GM19372 (cell line): ENCODE results near the gene PHF21A.

ENCODE experiments used
- ATAC-seq: cut with Tn5 transposase; IDR thresholded peaks from one replicate; pipeline ENCODE4 v1.9.1; 2021; ENCODE audit warnings: mild to moderate bottlenecking, low read depth, moderate library complexity; ENCODE audit not compliant: unreplicated experiment

Gene PHF21A

DNA sequence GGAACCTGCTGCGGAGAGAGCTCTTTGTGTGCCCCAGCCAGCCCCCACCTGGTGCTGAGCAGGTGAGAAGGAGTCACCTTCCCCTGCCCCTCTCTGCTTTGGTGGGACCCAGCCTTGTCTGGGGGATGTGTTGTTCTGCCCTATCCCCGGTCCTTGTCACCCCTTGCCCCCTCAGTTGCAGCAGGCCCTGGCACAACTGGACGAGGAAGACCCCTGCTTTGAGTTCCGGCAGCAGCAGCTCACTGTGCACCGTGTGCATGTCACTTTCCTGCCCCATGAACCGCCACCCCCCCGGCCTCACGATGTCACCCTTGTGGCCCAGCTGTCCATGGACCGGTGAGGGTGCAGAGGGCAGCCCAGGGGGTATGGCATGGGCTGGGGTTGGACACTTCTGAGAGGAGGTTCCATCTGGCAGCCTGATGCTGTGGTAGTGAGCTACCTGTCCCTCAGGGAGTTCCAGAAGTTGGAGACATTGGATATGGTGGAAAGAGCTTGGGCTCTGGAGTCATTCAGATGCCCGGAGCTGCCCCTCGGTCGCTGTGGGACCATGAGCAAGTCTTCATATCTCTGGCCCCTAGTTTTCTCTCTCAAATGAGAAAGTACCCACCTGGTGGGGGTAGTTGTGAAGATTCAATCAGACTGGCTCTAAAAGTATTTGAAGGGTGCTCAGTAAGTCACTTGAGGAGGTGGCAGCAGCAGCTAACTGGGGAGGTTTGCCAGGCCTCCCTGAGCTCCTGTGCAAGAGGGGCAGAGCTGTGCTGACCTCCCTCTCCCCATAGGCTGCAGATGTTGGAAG lies 194.5 kb downstream of the PHF21A start:
- ATAC-seq: no peak

GRCh38 chr11:45926001-45926401 lies 195.3 kb downstream of the PHF21A start:
- no peak for ATAC-seq

- ATAC-seq: no peak
These were observed 195.7 kb downstream of the PHF21A start for GRCh38 chr11:45925550-45925949.

GRCh38 chr11:45924927-45925326 lies 196.3 kb downstream of the PHF21A start:
- ATAC-seq: no peak

DNA sequence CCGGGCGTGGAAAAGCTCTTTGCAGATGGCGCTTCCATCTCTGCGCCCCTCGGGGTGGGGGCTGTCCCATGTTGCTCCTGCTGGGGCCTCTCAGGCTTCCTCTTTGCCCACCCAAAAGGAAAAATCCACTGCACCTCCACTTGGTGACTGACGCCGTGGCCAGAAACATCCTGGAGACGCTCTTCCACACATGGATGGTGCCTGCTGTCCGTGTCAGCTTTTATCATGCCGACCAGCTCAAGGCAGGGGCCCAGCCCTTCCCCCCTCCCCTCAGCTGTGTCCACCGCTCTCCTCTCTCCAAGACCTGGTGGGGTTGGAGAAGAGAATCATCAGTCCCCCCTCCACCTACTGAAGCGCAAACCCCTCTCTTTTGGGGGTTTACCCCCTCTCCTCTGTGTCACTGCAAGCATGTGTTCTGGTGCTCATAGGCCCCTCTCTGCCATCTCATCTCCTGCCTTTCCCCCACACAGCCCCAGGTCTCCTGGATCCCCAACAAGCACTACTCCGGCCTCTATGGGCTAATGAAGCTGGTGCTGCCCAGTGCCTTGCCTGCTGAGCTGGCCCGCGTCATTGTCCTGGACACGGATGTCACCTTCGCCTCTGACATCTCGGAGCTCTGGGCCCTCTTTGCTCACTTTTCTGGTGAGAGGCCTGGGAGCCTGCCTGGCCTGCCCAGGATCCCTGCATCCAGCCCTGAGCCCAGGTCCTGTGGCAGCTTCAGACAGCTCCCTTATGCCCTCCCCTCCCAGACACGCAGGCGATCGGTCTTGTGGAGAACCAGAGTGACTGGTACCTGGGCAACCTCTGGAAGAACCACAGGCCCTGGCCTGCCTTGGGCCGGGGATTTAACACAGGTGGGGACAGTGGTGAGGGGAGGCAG lies 197.0 kb downstream of the PHF21A start:
- ATAC-seq: no peak

GRCh38 chr11:45922425-45923082 lies 198.7 kb downstream of the PHF21A start, which contains the start of gene LARGE2:
Gene LARGE2 (plus strand): TSS chr11:45922656. CDS start chr11:45922883, 227 bp downstream.
- no peak for ATAC-seq

DNA sequence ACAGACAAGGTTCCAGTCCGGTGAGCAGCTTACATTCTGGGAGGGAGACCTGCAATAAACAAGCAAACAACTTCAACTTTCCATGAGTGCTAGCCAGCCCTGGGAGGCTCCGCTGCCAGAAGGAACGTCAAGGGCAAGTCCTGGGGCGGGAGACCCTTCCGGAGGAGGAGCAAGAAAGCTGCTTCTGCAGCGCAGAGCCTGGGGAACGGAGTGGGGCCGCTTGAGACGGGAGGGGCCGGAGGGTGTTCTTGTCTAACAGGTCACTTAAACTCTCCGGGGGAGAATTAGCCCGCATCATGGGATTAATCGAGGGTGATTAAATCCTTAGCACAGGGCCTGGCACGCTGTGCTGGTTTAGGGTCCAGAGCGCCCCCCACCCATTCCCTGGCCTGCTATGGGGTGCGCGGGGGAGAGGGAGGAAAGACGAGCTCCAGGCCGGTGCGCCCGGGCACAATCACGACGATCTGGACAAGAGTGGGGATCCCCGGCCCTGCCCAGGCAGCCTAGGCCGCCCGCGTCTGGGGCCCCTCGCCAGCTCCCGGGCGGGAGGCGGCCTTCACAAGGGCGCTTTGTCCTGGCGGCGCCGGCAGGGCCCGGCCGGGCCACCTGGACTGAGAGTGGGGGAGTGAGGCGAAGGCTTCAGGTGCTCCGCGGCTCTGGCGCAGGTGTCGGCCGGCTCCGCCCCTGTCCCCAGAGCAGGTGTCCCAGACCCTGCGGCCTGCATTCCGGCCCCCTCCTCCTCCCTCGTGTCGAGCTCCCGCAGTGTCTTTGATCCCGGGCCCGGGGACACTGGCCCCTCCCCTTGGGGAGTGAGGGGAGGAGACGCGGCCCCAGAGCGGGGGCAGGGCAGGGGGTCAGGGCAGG lies 199.5 kb downstream of the PHF21A start:
- no peak for ATAC-seq

- ATAC-seq: no peak
These were observed 200.4 kb downstream of the PHF21A start for GRCh38 chr11:45920531-45921477.

GRCh38 chr11:45919806-45920530 lies 201.3 kb downstream of the PHF21A start:
- no peak for ATAC-seq

- ATAC-seq: no peak
These were observed 202.1 kb downstream of the PHF21A start for GRCh38 chr11:45918962-45919675.

DNA sequence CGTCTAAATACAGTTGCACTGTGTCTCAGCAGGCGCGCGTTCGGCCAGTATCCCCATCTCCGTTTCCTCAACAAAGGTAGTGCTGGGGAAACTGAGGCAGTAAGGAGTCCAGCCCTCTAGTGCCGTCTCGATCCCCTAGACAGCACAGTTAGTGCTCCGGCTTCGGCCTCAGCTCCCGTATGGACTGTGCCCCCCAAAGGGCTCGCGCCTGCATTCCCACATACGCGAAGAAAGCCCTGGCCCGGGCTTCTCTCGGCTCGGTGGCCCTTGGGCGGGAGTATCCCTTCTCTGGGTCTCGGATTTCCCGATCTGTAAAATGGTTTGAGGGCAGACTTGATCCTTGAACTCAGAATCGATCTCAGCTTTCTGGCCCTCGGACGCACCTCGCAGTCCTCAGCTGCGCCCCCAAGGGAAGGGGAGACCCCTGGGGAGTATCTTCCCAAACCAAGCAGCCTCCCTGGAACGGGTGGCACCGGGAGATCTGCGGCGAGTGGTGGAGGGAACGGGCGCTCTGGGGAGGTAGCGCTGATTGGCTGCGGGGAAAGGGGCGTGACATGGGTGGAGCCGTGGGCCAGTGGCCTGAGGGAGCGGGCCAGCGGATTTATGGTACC lies 202.8 kb downstream of the PHF21A start:
- ATAC-seq: peak; percentile 44

GRCh38 chr11:45917623-45918330 lies 203.5 kb downstream of the PHF21A start, which contains the start of gene PEX16:
Gene PEX16 (minus strand): TSS chr11:45917877. CDS start chr11:45917811, 66 bp downstream.
- ATAC-seq: peak; percentile 84

GRCh38 chr11:45917286-45917622 lies 204.0 kb downstream of the PHF21A start:
- no peak for ATAC-seq

GRCh38 chr11:45915446-45915845 lies 205.8 kb downstream of the PHF21A start:
- ATAC-seq: no peak

DNA sequence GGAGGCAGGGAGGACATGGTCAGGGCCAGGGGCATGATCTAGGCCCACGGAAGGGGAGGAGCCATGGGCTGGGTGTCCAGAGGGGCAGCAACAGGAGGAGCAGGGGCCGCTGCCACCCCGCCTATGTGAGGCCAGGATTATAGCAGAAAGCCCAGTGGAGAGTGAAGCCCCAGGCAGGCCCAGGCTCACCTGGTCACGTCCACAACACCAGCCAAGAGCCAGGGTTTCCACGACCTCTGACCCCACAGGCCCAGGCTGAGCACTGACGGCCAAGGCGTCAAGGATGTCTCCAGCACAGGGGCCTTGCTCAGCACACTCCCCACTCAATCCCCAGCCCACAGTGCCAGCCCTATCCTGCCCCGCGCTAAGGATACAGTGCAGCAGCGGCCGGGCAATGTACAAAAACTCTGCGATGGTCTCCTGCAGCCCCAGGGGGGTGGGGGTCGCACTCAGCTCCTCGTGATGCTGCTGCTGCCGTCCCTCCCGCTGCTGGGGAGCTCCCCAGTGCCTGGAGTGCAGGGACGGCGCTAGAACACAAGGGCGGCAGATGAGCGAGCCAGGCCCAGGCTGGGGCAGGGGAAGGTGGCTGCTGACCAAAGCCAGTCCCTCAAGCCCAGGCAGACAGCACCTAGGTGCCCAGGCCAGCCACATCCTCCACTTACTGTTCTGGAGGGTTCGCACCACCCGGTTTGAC lies 207.2 kb downstream of the PHF21A start:
- ATAC-seq: no peak

DNA sequence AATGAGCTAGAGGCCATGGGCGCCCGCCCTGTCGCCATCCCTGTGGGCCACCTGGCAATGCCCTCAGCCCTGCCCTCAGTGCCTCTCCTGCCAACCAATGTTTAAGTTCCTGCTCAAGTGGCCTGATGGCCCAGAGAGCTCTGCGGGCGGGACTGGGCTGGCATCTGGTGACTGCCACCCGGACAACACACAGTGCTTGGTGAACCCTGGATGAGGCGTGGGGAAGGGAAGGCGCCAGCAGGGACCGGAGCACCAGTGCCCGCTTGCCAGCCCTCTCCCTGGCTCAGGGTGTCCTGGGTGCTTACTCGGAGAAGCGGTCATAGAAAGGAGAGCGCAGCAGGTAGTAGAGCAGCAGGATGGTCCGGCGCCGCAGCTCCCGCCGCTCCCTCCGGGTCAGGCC lies 207.7 kb downstream of the PHF21A start:
- ATAC-seq: no peak
